ENCODE results near the gene TMEM255B.

The TMEM255B gene

GRCh38 chr13:113758651-113759524 is at the start of gene TMEM255B:
Gene TMEM255B, plus strand, starts transcription at chr13:113759226. Its CDS starts 44 bp downstream, at chr13:113759270.
- DNase-seq: peak; percentile 72 to 75

- DNase-seq: no peak
Observed at GRCh38 chr13:113722921-113723320, 36.1 kb upstream of the TMEM255B start.

GRCh38 chr13:113723410-113724015 is 35.5 kb upstream of the TMEM255B start:
- no peak for DNase-seq

- DNase-seq: no peak
Observed at GRCh38 chr13:113724016-113724758, 34.8 kb upstream of the TMEM255B start.

GRCh38 chr13:113724780-113725315 is 34.2 kb upstream of the TMEM255B start:
- peak; percentile 80 to 82 for DNase-seq

GRCh38 chr13:113725329-113726105 is 33.5 kb upstream of the TMEM255B start:
- DNase-seq: peak; percentile 65 to 67

GRCh38 chr13:113726106-113726821 is 32.8 kb upstream of the TMEM255B start:
- peak in 1 of 2 donors; percentile 20 for DNase-seq

GRCh38 chr13:113726961-113727411 is 32.0 kb upstream of the TMEM255B start:
- DNase-seq: no peak

- no peak for DNase-seq
Observed at GRCh38 chr13:113728571-113729054, 30.4 kb upstream of the TMEM255B start.

GRCh38 chr13:113729187-113730019 is 29.6 kb upstream of the TMEM255B start:
- no peak for DNase-seq

GRCh38 chr13:113730258-113730691 is 28.8 kb upstream of the TMEM255B start:
- DNase-seq: no peak

- DNase-seq: no peak
Observed at GRCh38 chr13:113730831-113731191, 28.2 kb upstream of the TMEM255B start.

GRCh38 chr13:113731192-113732175 is 27.5 kb upstream of the TMEM255B start:
- DNase-seq: no peak

- no peak for DNase-seq
Observed at GRCh38 chr13:113732176-113732960, 26.7 kb upstream of the TMEM255B start.

- DNase-seq: no peak
Observed at GRCh38 chr13:113732961-113733950, 25.8 kb upstream of the TMEM255B start.

- no peak for DNase-seq
Observed at GRCh38 chr13:113734099-113734825, 24.8 kb upstream of the TMEM255B start.

GRCh38 chr13:113734826-113735125 is 24.2 kb upstream of the TMEM255B start:
- DNase-seq: no peak

Measured in stimulated activated CD4-positive, alpha-beta T cell treated with anti-CD3 and anti-CD28 coated beads, Interleukin-2, amount 100 ng/mL, for 48 hours (primary cell).